KMS-11 (cell line): ENCODE results near the gene SMIM20.

Experiments
- H2AFZ ChIP-seq: fragments of 200-600 bp; sonication (generic); 2 replicates; pipeline ENCODE4 v1.6.1; 2016; ENCODE audit warnings: antibody characterized with exemption, mixed run types, low read depth
- H3K27ac ChIP-seq: fragments of 200-600 bp; sonication (generic); 2 replicates; pipeline ENCODE4 v1.6.1; 2016; ENCODE audit warnings: mild to moderate bottlenecking, mixed run types
- H3K27me3 ChIP-seq: fragments of 200-600 bp; sonication (generic); 2 replicates; pipeline ENCODE4 v1.6.1; 2017; ENCODE audit warnings: mild to moderate bottlenecking, low read depth, mixed run types, moderate library complexity; ENCODE audit not compliant: insufficient read depth
- H3K36me3 ChIP-seq: fragments of 200-600 bp; sonication (generic); 2 replicates; pipeline ENCODE4 v1.6.1; 2017; ENCODE audit warnings: mild to moderate bottlenecking, mixed run types; ENCODE audit not compliant: insufficient read depth
- H3K4me1 ChIP-seq: fragments of 200-600 bp; sonication (generic); 2 replicates; pipeline ENCODE4 v1.6.1; 2016; ENCODE audit warnings: mild to moderate bottlenecking, low read depth, mixed run types; ENCODE audit not compliant: poor library complexity, severe bottlenecking
- H3K4me2 ChIP-seq: fragments of 200-600 bp; sonication (generic); 2 replicates; pipeline ENCODE4 v1.7.0; 2016; ENCODE audit warnings: mild to moderate bottlenecking, mixed run types
- H3K4me3 ChIP-seq: fragments of 200-600 bp; sonication (generic); IDR thresholded peaks from 2 replicates; pipeline ENCODE4 v1.6.1; 2017; ENCODE audit warnings: low read depth, low read length, mixed read lengths; ENCODE audit not compliant: insufficient read depth
- H3K79me2 ChIP-seq: fragments of 200-600 bp; sonication (generic); 2 replicates; pipeline ENCODE4 v1.6.1; 2016; ENCODE audit warnings: low read depth, mixed run types; ENCODE audit not compliant: insufficient read depth
- H3K9ac ChIP-seq: fragments of 200-600 bp; sonication (generic); 2 replicates; pipeline ENCODE4 v1.6.1; 2016; ENCODE audit warnings: mild to moderate bottlenecking, mixed run types
- H4K20me1 ChIP-seq: fragments of 200-600 bp; sonication (generic); 2 replicates; pipeline ENCODE4 v1.6.1; 2016; ENCODE audit warnings: mild to moderate bottlenecking, mixed run types; ENCODE audit not compliant: insufficient read depth
- TF ChIP-seq, protein P1 (sequence below): fragments of 200-600 bp; sonication (generic); conservative IDR thresholded peaks from 2 replicates; pipeline ENCODE4 v1.6.1; 2017; ENCODE audit warnings: low read depth, mild to moderate bottlenecking, antibody characterized with exemption, low read length, moderate library complexity, mixed read lengths

SMIM20 gene

DNA sequence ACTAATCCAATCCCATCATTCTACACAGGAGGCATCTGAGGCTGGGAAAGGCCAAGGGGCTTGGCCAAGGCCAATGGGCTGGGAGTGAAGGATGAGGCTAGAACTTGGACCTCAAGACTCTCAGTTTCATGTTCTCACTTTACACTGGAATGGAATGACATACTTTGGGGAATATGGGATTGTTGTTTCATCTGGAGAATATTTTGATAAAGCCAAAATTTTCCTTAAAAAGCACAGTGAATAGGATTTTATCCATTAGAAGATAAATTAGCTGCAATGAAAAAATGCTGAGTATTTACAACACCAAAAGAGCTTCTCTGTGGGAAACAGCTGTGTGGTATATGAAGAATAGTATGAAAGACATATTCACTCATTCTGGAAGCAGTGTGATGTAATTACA, 29.3 kb downstream of the SMIM20 start:
- Histone ChIP-seq H3K4me3 (no peak overlapping the region), H3K27ac (no peak overlapping the region), H3K27me3 (no peaks in the 10 kb centered on the region), H3K4me2 (no peak overlapping the region), H4K20me1 (no peaks in the 10 kb centered on the region), H3K36me3 (no peaks in the 10 kb centered on the region), H3K9ac (no peak overlapping the region), H3K79me2 (no peaks in the 10 kb centered on the region), H3K4me1 (no peaks in the 10 kb centered on the region), H2AFZ (no peak overlapping the region)
- TF ChIP-seq, protein P1, sequence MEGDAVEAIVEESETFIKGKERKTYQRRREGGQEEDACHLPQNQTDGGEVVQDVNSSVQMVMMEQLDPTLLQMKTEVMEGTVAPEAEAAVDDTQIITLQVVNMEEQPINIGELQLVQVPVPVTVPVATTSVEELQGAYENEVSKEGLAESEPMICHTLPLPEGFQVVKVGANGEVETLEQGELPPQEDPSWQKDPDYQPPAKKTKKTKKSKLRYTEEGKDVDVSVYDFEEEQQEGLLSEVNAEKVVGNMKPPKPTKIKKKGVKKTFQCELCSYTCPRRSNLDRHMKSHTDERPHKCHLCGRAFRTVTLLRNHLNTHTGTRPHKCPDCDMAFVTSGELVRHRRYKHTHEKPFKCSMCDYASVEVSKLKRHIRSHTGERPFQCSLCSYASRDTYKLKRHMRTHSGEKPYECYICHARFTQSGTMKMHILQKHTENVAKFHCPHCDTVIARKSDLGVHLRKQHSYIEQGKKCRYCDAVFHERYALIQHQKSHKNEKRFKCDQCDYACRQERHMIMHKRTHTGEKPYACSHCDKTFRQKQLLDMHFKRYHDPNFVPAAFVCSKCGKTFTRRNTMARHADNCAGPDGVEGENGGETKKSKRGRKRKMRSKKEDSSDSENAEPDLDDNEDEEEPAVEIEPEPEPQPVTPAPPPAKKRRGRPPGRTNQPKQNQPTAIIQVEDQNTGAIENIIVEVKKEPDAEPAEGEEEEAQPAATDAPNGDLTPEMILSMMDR = no peak

DNA sequence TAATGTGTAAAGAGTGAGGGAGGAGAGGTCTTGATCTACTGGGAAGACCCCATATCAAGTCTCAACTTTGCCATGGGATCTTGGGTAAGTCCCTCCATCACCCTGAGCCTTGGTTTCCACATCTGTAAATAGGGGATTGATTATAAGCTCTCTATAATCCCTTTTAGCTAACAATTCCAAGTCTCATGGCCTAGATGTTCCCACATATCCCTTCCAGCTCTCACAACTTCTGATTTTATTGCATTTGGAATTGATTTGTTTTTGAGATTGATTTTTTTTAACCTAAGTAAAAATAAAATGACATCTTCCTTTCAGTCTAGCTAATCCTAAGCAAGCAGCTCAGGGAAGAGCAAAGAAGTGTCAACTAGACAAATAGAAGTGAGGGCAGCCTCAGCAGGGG, 29.8 kb downstream of the SMIM20 start:
- no peak overlapping the region for H3K9ac ChIP-seq
- H4K20me1 ChIP-seq = no peaks in the 10 kb centered on the region
- no peaks in the 10 kb centered on the region for H3K79me2 ChIP-seq
- no peak overlapping the region for H3K27ac ChIP-seq
- no peak overlapping the region for H2AFZ ChIP-seq
- H3K4me2 ChIP-seq = no peak overlapping the region
- no peak overlapping the region for H3K4me3 ChIP-seq
- H3K27me3 ChIP-seq = no peaks in the 10 kb centered on the region
- no peaks in the 10 kb centered on the region for H3K4me1 ChIP-seq
- TF ChIP-seq, protein P1 = no peak
- no peaks in the 10 kb centered on the region for H3K36me3 ChIP-seq

DNA sequence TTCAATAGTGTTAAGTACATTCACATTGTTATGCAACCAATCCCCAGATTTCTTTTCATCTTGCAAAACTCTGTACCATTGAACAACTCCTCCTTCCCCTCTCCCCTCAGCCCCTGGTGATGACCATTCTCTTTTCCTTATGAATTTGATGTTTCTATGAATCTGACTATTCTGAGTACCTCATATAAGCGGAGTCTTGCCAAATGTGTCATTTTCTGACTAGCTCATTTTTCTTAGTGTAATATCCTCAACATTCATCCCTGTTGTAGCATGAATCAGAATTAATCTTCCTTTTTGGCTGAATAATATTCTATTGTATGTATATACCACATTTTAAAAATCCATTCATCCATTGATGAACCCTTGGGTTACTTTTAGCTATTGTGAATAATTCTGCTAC, 34.0 kb downstream of the SMIM20 start:
- H3K27me3 ChIP-seq = no peaks in the 10 kb centered on the region
- no peak overlapping the region for H3K4me2 ChIP-seq
- no peak overlapping the region for H3K9ac ChIP-seq
- H3K4me1 ChIP-seq = no peaks in the 10 kb centered on the region
- no peak overlapping the region for H2AFZ ChIP-seq
- H4K20me1 ChIP-seq = no peaks in the 10 kb centered on the region
- H3K79me2 ChIP-seq = no peaks in the 10 kb centered on the region
- no peaks in the 10 kb centered on the region for H3K36me3 ChIP-seq
- no peak overlapping the region for H3K4me3 ChIP-seq
- H3K27ac ChIP-seq = no peak overlapping the region
- TF ChIP-seq, protein P1 = no peak

DNA sequence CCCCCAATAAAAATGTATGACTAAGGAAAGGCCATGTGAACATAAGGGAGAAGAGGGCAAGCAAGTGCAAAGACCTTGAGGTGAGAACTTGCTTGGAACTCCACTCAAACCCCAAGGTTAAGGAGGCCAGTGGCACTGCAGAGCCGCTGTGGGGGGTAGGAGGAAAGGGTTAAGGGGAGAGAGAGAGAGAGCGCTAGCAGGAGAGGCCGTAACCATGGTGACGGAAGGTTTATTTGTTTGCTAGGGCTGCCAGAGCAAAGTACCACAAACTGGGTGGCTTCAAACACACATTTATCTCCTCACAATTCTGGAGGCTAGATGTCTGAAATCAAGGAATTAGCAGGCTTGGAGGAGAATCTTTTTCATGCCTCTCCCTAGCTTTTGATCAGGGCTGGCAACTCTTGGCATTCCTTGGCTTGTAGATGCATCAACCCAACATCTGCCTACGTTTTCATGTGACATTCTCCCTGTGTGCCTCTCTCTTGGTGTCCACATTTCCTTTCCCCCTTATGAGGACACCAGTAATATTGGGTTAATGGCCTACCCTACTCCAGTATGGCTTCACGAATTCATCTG, 35.2 kb downstream of the SMIM20 start:
- Histone ChIP-seq H4K20me1 (no peaks in the 10 kb centered on the region), H3K79me2 (no peaks in the 10 kb centered on the region), H3K27me3 (no peaks in the 10 kb centered on the region), H3K4me2 (no peak overlapping the region), H3K9ac (no peak overlapping the region), H3K4me1 (no peaks in the 10 kb centered on the region), H3K27ac (no peak overlapping the region), H2AFZ (no peak overlapping the region), H3K36me3 (no peaks in the 10 kb centered on the region), H3K4me3 (no peak overlapping the region)
- TF ChIP-seq, protein P1 = no peak
